ENCODE data around the gene TMEM184A.

TMEM184A gene

GRCh38 chr7:1501487-1502270 is 54.3 kb downstream of the TMEM184A start:
- DNase-seq (ENCODE audit: low spot score), result no peak

GRCh38 chr7:1500064-1500807 is 55.8 kb downstream of the TMEM184A start:
- DNase-seq (ENCODE audit: low spot score), result no peak

DNA sequence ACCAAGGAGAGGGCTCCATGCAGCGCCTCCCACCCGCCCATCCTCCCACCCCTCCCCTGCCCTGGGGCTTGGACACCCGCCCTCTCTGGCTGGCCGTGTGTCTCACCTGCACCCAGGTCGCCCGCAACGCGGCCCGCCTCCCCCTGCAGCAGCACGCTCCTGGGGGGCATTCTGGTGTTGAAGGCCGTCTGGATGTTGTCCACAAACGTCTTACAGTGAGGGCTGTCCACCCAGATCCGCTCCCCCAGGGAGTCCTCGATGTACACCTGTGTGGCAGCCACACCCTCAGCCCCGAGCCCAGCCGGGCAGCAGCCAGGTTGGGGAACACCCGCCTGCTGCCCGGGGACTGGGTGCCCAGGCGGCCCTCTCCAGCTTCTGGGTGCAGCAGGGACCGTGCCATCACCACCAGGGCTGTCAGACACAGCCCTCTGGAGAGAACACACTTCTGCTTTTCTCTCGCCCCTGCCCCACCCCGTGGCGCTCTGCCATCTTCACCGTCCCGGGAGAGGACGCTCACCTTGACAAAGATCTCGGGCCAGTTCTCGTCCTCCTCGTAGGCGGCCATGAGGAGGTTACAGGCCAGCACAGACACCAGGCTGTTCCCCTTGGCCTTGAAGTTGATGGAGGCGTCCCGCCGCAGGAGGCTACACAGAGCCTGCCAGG is 56.5 kb downstream of the TMEM184A start:
- DNase-seq (ENCODE audit: low spot score), result no peak

- DNase-seq (ENCODE audit: low spot score), result no peak
These were observed 57.4 kb downstream of the TMEM184A start for GRCh38 chr7:1498370-1499305.

GRCh38 chr7:1497293-1497927 is 58.6 kb downstream of the TMEM184A start:
- no peak for DNase-seq (ENCODE audit: low spot score)

DNA sequence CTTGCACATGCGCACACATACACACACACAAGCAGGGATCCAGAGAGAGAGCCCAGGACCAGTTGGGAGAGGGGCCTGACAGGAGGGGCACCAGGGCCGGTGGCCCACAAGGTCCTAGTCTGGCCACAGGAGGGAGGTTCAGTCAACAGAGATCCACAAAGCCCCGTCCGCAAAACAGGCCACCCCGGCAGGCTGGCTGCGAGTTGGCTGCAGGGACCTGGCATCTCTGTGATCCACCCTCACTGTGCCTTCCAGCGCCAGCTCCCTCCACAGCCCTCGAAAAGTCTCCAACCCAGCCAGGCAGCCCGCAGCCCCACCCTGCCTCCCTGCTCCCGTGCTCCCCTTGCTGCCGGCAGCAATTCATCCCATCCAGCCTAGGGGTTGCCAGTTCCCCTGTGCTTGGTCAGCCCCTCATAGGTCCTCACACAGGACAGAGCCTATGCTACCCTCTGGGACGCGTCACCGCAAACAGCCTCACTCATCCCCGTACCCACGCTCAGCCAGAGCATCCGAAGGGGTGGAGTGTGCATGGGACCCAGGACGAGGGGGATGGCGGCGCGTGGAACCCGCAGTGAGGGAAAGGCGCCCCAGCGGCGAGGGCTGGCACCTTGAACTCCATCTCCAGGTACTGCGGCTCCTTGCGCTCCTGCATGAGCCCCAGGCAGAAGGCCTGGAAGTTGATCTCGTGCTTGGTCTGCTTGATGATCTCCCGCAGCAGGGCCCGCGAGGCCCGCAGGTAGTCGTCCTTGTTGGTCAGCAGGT is 59.3 kb downstream of the TMEM184A start:
- no peak for DNase-seq (ENCODE audit: low spot score)

GRCh38 chr7:1495564-1496242 is 60.3 kb downstream of the TMEM184A start:
- no peak for DNase-seq (ENCODE audit: low spot score)

DNA sequence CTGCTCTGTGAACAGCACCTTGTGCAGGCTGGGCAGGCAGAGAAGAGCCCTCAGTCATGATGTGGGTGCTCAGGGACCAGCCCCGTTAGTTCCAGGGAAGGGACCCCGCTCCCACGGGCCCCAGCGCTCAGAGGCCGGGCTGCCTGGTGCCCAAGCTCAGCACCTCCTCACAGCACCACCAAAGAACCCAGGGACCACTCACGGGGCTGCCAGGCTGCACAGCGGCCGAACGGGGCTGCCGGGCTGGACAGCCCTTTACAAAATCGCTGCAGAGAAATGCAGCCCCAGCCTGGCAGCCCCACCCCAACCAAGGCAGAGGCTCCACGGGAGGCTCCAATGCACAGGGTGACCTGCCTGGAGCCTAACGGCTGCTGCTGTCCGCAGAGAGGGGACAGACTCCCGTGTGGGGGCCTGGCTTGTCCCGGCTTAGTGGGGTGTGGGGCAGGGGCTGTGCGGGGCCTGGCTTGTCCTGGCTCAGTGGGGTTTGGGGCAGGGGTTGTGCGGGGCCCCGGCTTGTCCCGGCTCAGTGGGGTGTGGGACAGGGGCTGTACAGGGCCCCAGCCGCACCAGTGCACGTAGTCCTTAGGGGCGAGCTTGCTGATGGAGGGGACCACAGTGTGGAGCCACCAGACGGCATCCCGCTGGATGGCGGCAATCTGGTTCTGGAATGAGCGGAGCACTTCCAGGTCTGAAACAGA is 61.0 kb downstream of the TMEM184A start:
- DNase-seq (ENCODE audit: low spot score), result no peak

GRCh38 chr7:1494447-1494846 is 61.6 kb downstream of the TMEM184A start:
- DNase-seq (ENCODE audit: low spot score), result no peak

DNA sequence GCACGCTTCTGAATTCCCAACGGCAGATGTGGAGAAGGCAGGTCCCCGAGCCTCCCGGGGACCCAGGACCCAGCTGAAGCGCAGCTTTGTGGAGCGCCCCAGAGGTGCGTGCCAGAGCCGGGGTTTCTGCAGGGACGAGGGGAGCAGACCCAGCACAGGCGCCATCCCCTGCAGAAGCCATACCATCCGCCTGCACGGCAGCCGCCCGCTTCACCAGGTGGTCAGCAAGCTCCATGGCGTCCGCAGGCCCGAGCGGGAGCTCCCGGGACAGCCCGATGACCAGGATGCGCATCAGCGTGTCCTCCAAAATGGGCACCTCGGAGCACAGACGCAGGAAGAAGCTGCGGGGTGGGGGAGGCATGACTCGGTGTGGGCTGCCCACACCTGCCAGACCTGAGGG is 62.4 kb downstream of the TMEM184A start:
- no peak for DNase-seq (ENCODE audit: low spot score)

DNA sequence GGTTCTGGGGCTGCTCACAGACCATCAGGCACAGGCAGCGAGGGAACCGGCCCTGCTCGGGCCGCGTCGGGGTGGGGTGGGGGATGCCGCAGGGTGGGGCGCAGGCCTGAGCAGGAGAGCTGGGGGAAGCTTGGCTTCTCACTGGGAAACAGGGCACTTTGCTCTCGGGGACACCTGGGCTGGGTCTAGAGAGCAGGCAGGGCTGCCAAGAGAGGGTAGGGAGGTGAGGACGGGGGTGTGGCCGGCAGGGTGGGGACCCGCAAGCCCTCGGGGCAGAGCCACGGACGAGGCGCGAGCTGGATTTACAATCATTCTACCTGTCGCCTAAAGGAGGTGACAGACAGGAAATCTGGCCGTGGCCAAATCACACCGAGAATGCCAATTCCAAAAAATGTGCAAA is 62.9 kb downstream of the TMEM184A start:
- no peak for DNase-seq (ENCODE audit: low spot score)

- DNase-seq (ENCODE audit: low spot score), result no peak
These were observed 63.4 kb downstream of the TMEM184A start for GRCh38 chr7:1492640-1493039.

Measured in CD4-positive, alpha-beta T cell treated with Interleukin-2 at 100 ng/mL for 4 hours (primary cell).